Tibial nerve (tissue), 3 donors: Measurements from ENCODE around the gene NFKBIB.

Experiments used
- CTCF ChIP-seq, 5 experiments: fragments of 200-600 bp in 3 of 5; fragments of 450-650 bp in 2 of 5; sonication (generic) in 3 of 5; IDR thresholded peaks; one replicate each; pipeline ENCODE4 v1.5.1; 2016 to 2019; ENCODE audit warnings: antibody characterized with exemption in 5 of 5, mild to moderate bottlenecking in 3 of 5, moderate library complexity in 2 of 5
- POLR2A ChIP-seq, 2 donors: fragments of 450-650 bp; IDR thresholded peaks; one replicate each; pipeline ENCODE4 v1.6.1; 2017; ENCODE audit warnings: antibody characterized with exemption in 2 of 2, mild to moderate bottlenecking in 2 of 2, moderate library complexity in 2 of 2

GRCh38 chr19:38878575-38879399, 21.0 kb upstream of the NFKBIB start:
- no peak for TF ChIP-seq POLR2A (IDR thresholded peaks at IDR 0.05)
- TF ChIP-seq CTCF (IDR thresholded peaks at IDR 0.05), result no peak
